NCI-H2196 treated with DMSO at 0.1 percent for 48 hours (cell line): ENCODE results near the gene DEFB108B.
"Not testable (repeated sequence)": the region's sequence is repeated elsewhere in the genome, so short reads cannot be mapped to it uniquely, and the experiment has no call there.

Experiments
- DNase-seq: peaks from one replicate; lab custom pipeline; 2025; ENCODE audit not compliant: unreplicated experiment; lab: John Stamatoyannopoulos, UW

DEFB108B gene

GRCh38 chr11:71813481-71814355 is 19.3 kb upstream of the DEFB108B start:
- DNase-seq, result peak; percentile 49

GRCh38 chr11:71821539-71821938 is 11.5 kb upstream of the DEFB108B start:
- not testable (repeated sequence) for DNase-seq

DNA sequence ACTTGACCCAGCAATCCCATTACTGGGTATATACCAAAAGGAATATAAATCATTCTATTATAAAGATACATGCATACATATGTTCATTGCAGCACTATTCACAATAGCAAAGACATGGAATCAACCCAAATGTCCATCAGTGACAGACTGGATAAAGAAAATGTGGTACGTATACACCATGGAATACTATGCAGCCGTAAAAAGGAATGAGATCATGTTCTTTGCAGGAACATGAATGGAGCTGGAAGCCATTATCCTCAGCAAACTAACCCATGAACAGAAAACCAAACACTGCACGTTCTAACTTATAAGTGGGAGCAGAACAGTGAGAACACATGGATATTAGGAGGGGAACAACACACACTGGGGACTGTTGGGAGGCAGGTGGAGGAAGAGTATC is 3.8 kb upstream of the DEFB108B start:
- not testable (repeated sequence) for DNase-seq

GRCh38 chr11:71829686-71830085 is 3.3 kb upstream of the DEFB108B start:
- DNase-seq, result not testable (repeated sequence)

DNA sequence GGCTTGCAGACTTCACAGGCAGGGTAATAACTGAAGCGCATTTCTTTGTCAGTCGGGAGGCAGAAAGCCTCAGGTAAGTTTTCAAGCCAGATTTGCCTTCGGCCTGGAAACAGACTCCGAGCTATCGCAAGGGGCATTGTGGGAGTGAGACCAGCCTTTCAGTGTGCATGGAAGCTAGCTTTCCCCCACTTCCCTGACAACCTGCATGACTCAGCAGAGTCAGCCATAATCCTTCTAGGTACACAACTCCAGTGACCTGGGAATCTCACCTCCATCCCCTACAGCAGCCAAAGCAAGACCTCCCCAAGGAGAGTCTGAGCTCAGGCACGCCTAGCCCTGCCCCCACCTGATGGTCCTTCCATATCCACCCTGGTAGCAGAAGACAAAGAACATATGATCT is 9.7 kb downstream of the DEFB108B start:
- not testable (repeated sequence) for DNase-seq

DNA sequence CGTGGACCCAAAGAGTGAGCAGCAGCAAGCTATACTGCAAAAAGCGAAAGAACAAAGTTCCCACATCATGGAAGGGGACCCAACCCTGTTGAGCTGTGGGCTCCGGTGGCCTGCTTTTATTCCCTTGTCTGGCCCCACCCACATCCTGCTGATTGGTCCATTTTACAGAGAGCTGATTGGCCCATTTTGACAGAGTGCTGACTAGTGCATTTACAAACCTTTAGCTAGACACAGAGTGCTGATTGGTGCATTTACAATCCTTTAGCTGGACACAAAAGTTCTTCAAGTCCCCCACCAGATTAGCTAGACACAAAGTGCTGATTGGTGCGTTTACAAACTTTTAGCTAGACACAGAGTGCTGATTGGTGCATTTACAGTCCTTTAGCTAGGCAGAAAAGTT is 10.4 kb downstream of the DEFB108B start:
- DNase-seq, result not testable (repeated sequence)

DNA sequence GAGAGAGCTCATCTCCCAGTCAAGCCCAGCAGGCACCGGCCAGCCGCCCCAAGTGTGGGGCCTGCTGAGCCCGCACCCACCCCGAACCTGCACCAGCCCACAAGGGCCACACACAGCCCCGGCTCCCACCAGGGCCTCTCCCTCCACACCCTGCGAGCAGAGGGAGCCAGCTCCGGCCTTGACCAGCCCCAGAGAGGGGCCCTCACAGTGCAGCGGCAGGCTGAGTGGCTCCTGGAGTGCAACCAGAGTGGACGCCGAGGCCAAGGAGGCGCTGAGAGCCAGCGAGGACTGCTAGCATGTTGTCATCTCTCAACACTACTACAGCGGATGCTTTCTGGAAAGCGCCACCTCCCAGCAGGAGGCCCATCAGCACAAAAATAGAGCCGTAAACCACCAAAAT is 10.9 kb downstream of the DEFB108B start:
- no peak for DNase-seq

GRCh38 chr11:71853895-71854294 is 20.9 kb downstream of the DEFB108B start:
- DNase-seq, result not testable (repeated sequence)

GRCh38 chr11:71855880-71856279 is 22.9 kb downstream of the DEFB108B start:
- not testable (repeated sequence) for DNase-seq

GRCh38 chr11:71860835-71861234 is 27.8 kb downstream of the DEFB108B start:
- DNase-seq, result not testable (repeated sequence)

DNA sequence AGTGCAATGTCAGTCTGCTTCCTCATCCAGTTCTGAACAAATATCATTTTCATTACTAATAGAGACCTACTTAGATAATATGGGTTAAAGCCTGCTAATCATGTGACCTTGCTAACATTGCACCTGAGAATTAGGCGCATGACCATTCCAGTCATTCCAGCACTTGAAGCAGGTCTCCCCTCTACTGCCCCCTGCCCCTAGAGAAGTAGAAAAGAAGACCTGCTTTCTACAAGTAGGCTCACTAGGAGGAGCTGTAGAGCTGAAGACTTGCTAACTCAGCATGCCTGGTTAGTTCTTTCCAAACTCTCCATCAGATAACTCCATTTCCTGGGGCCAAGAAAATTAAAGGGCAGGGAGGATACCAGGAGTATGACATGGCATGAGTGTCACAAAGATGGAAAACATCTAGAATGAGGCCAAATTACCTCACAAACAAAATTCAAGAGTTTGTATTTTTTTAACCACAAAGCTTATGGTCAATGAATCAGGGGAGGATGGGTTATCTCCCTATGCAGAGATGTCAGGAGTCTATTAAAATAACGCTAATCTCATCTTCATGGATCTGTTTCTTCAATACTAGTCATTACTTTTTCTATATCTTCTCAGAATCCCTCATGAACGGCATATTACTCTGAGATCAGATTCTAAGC is 31.1 kb downstream of the DEFB108B start:
- peak; percentile 5 for DNase-seq

DNA sequence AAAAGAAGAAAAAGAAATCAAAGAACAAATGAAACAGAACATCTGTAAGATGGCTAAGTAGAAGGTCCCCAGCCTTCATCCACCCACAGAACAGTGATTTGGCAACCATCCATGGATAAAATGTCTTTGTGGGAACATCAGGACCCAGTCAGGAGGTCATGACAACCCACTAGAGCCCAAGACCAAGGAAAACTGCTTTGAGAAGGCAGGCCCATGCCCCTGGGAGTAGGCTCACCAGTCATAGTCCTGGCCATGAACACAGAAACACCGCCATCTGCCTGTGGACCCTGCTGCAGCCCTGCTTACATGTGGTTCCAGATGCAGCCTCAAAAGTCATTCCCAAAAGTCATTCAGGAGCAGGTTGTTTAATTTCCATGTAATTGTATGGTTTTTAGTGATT is 34.2 kb downstream of the DEFB108B start:
- DNase-seq, result not testable (repeated sequence)

DNA sequence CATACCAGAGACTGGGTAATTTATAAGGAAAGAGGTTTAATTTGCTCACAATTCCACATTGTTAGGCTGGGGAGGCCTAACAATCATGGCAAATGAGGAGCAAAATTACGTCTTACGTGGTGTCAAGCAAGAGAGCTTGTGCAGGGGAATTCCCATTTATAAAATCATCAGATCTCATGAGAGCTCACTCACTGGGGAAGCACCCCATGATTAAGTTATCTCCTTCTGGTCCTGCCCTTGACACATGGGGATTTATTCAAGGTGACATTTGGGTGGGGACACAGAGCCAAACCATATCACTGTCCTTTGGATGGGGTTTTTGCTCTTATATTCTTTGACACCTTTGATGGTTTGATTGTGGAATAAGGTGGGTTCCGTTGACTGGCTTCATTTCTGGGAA is 36.9 kb downstream of the DEFB108B start:
- DNase-seq, result not testable (repeated sequence)

DNA sequence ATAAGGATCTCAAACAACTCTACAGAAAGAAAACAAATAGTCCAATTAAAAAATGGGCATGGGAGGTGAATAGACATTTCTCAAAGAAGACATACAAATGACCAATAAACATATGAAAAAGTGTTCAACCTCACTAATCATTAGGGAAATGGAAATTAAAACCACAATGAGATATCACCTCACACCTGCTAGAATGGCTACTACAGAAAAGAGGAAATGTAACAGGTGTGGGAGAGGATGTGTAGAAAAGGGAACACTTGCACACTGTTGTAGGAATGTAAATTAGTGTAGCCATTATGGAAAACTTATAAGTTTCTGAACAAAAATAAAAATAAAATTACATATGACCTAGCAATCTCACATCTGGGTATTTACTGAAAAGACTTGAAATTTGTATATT is 37.7 kb downstream of the DEFB108B start:
- not testable (repeated sequence) for DNase-seq

- DNase-seq, result not testable (repeated sequence)
Observed at GRCh38 chr11:71876262-71876661, 43.3 kb downstream of the DEFB108B start.

GRCh38 chr11:71878059-71878458 is 45.1 kb downstream of the DEFB108B start, which contains the start of gene DEFB131B:
DEFB131B (plus strand) TSS chr11:71878453; CDS start chr11:71878453, 0 bp downstream.
- DNase-seq, result not testable (repeated sequence)

DNA sequence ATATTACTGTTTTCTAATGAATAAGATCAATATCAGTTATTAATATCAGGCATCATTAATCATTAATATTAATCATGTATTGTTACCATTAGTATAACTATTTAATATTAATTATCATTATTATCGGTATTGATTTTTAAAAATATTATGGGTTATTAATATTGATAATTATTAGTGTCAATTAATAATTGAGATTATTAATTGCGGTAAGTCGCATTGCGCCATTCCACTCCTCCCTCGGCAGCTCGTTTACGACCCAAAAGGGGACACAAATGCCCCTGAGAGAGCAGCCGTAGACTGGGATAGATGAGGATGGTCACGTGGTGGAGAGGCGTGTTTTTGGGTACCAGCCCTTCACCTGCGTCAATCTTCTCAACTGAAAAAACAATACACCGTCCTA is 52.8 kb downstream of the DEFB108B start:
- DNase-seq, result not testable (repeated sequence)
